PC-9 (cell line): ENCODE measurements around the gene TMEM120B.
"Not testable (repeated sequence)": the region's sequence is repeated elsewhere in the genome, so short reads cannot be mapped to it uniquely, and the experiment has no call there.

Experiments used
- CTCF ChIP-seq: fragments of 200-600 bp; sonication (generic); conservative IDR thresholded peaks from 2 replicates; pipeline ENCODE4 v1.6.1; 2017; ENCODE audit warnings: mixed run types, antibody characterized with exemption, mild to moderate bottlenecking, moderate library complexity
- EZH2 ChIP-seq: fragments of 200-600 bp; sonication (generic); IDR thresholded peaks from 2 replicates; pipeline ENCODE4 v1.8.0; 2017; ENCODE audit warnings: antibody characterized with exemption, low read depth

GRCh38 chr12:121790785-121791184 lies 78.2 kb downstream of the TMEM120B start:
- TF ChIP-seq EZH2, CTCF: not testable (repeated sequence)
